Dedifferentiated amniotic fluid mesenchymal stem cell (primary cell): ENCODE measurements around the gene POU2F1.
"Not testable (repeated sequence)": the region's sequence is repeated elsewhere in the genome, so short reads cannot be mapped to it uniquely, and the experiment has no call there.

Experiments
- DNase-seq: peaks from one replicate; pipeline ENCODE4 v3.0.0-alpha.2; 2016; ENCODE audit errors: extremely low spot score

Gene POU2F1

GRCh38 chr1:167314671-167315070 is 94.0 kb downstream of the POU2F1 start:
- no peak for DNase-seq

DNA sequence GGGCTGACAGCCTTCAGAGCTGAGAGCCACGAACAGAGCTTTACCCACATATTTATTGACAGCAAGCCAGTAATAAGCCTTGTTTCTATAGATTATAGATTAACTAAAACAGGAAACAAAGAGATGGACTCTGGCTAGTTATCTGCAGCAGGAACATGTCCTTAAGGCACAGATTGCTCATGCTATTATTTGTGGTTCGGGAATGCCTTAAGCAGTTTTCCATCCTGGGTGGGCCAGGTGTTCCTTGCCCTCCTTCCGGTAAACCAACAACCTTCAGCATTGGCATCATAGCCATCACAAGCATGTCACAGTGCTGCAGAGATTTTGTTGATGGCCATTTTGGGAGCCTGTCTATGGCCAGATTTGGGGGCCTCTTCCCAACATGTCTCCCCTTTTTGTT is 96.8 kb downstream of the POU2F1 start:
- DNase-seq, result no peak

DNA sequence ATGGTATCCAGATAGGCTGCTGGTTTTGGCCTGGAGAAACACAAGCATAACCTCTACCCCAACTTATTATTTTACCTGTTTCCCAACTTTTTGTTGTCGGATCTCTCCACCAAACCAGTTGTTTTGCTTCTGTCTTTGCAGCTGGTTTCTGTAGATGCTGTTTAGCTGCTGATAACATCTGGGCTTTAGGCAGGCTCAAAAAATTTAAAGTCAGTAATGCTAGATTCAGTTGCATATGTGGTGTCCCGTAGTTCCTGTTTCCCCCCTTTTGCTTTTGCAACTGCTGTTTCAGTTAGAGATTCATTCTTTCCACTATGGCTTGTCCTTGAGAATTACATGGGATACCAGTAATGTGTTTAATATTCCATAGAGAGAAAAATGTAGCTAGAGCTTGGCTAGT is 98.5 kb downstream of the POU2F1 start:
- not testable (repeated sequence) for DNase-seq

DNA sequence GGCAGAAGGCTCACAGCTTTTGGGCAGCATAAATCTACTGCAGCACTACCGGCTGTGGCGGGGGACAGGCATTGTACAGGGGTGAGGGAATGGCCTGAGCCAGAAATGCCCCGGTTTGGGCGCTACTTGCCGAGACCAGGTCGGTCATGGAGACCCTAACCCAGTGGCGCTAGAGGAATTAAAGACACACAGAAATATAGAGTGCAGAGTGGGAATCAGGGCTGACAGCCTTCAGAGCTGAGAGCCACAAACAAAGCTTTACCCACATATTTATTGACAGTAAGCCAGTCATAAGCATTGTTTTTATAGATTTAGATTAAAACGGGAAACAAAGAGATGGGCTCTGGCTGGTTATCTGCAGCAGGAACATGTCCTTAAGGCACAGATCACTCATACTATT is 101.8 kb downstream of the POU2F1 start:
- no peak for DNase-seq

- no peak for DNase-seq
These were observed 104.5 kb downstream of the POU2F1 start for GRCh38 chr1:167325151-167325550.

DNA sequence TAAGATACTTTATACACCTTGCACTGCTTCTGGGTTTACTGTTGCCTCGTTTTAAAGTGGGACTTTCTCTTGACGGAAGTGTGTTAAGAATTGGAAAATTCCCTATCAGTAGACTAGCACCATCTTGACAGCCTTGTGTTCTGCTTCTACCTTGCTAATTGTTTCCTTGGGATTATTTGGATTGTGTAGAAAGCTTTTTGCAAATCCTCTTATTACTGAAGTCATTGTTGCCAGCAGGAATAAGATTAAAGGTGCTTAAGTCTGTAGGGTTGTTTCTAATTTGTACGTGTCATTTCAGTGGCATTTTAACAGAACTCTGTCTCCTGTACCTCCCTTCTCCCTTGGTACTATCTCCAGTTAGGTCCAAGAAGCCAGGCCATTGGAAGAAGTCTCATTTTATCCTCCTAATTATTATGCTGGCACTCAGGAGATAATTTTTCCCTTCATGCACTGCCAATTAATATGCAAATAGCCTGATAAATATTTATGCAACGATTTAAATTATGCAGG is 107.7 kb downstream of the POU2F1 start:
- DNase-seq, result no peak

DNA sequence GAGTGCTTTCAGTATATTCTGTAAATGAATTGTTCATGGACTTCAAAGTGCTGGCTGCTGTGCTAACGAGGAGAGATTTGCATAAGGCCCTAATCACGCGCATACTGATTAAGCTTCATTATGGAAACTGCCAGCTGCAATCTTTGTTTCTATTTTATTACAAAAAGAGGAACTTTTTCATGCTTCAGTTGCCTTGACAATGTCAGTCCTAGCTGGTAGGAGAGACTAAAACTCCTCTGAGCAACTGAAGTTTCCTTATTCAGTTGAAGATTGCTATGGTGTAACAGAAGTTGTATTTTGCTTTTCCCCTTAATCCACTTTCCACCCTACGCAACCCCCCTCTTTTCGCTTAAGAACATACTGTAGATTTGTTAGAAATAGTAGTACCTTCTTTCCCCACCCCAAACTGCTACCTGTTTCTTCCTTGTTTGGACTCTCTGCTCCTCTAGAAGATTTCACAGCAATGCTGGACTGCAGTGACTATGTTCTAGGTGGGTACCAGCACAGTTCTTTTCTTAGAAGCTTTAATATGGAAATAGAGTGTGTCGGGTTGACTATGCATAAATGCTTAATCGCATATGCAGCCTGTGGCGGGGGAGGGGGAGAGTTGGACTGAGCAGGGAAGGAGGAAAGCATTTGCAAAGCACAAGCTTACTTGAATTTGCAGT is 108.3 kb downstream of the POU2F1 start:
- DNase-seq, result no peak

DNA sequence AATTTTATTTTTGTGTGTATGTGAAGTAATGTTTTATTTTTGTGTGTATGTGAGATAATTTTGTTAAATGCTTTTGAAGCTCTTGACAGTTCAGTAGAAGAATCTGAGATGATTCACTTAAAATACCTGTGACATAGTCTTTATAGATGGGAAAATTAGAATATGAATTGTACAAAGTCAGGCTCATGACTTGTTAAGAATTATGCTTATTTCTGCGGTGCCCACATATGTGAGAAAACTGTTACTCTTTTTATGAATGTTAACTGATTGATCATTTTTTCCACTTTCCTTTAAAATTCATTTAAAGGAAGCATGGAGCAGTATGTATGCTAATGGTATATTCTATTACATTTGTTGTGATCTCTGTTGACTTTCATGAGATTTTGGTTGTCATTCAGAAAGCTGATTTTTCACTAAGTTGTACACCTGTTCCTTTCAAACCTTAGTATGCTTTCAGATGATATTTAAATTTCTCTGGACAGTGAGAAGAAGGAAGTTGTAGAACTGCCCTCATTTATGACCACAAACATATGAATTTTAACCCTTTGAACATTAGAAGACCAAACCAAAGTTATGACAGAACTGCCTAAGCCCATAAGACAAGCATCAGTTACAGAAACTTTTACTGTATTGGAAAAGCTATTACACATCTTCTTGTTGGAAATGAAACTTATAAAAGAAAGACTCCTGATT is 110.1 kb downstream of the POU2F1 start:
- DNase-seq, result no peak

DNA sequence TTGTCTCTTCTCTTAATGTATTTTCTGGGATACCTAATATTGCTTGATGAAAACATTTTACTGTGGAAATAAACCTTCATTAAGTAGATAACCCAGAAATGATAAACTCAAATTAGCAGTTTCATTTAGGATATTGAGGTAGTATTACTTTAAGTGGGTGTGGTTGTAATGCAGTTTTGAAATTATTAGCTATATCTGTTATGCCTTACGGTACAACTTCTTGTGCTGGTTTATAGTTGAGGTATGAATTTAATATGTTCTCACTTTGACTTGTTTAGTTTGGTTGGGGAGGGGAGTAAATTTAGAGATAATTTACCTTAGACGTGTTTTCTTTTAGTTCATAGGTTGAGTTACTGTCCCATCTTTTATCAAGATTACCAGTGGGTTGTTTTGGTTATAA is 111.0 kb downstream of the POU2F1 start:
- no peak for DNase-seq

GRCh38 chr1:167332503-167332902 is 111.8 kb downstream of the POU2F1 start:
- peak; percentile 26 for DNase-seq

- no peak for DNase-seq
These were observed 112.4 kb downstream of the POU2F1 start for GRCh38 chr1:167333124-167333523.

DNA sequence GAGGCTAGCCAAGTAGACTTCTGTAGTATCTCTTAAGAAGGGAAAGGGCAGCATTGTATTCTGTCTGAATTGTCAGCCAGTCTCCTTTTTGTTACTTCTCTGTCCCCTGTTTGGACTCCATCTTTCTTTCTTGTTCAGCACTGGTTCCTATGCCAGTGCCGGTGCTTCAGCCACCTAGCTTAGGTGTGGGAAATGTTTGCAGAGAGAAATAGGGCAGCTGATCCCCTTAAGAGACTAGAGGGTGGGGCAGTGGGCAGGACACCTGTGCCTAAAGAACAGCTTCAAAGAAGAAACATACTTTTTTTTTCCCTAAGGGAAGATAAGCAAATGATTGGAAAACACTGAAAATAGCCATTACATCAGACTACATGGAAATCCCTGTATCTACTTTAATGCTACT is 113.0 kb downstream of the POU2F1 start:
- no peak for DNase-seq

DNA sequence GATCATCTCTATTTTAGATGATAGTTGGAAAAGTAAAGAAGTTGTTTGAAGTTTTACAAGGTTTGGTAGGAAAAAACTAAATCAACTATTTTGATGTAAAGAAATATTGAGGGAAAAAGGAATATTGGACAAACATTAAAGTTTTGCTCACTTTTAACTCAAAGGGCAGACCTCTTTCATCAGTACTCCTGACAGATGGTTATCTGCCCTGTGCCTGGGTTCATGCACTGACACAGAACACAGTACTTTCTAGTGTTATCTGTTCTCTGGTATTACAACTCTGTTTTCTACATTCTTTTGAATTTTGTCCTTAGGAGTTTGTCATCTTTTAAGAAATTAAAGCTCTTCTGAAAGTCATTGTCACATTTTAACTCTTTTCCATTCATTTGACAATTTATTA is 118.7 kb downstream of the POU2F1 start:
- DNase-seq, result no peak

GRCh38 chr1:167342846-167343245 is 122.2 kb downstream of the POU2F1 start:
- no peak for DNase-seq

DNA sequence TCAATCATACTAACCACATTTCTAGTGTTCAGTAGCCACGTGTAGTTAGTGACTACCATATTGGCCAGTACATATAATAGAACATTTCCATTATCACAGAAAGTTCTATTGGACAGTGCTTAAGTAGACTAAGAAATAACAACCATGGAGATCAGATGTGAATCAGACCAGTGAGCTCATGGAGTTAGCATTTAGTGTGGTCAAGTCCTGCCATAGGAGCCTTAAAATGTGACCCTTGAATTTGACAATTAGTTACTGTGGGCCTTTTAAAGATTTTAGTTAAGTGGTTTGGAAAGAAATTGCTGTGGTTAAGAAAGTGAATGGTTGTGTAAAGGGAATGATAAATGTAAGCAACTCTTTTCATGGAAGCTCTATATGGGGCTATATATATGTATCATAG is 123.4 kb downstream of the POU2F1 start:
- DNase-seq, result no peak

DNA sequence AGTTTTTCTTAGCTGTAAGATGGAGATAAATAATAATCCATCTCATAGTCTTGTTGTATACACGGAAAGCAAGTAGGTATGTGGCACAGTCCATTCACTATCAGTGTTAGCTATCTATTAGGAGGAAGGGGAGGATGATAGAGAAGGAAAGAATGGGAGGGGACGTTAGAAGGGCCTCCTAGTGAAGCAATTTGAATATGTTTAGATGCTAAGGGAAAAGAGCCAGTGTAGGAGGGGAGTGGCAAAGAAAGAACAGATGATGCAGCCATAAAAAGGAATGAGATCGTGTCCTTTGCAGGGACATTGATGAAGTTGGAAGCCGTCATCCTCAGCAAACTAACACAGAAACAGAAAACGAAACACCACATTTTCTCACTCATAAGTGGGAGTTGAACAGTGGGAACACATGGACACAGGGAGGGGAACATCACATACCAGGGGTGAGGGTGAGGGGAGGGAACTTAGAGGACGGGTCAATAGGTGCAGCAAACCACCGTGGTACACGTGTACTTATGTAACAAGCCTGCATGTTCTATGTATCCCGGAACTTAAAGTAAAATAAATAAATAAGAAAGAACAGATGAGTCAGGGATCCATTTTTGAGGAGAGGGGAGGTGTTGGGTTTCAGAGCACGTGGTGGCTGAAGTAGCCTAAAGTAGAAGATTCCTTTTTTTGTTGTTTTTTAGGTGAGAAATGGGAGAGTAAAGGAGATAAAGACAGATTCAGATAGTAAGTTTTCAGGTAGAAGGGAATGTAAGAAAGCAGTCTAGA is 124.1 kb downstream of the POU2F1 start:
- DNase-seq, result no peak

GRCh38 chr1:167345386-167345733 is 124.7 kb downstream of the POU2F1 start:
- no peak for DNase-seq

DNA sequence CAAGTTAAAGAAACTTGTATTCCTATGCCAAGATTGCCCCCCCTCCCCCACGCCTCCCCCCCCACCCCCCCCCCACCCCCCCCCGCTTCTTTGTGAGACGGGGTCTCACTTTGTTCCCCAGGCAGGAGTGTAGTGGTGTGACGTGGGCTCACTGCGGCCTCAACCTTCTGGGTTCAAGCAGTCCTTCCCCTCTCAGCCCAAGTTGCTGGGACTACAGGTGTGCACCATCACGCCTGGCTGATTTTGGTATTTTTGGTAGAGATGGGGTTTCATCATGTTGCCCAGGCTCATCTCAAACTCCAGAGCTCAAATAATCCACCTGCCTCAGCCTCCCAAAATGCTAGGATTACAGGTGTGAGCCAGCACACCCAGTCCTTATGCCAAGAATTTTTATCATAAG is 136.6 kb downstream of the POU2F1 start:
- no peak for DNase-seq

DNA sequence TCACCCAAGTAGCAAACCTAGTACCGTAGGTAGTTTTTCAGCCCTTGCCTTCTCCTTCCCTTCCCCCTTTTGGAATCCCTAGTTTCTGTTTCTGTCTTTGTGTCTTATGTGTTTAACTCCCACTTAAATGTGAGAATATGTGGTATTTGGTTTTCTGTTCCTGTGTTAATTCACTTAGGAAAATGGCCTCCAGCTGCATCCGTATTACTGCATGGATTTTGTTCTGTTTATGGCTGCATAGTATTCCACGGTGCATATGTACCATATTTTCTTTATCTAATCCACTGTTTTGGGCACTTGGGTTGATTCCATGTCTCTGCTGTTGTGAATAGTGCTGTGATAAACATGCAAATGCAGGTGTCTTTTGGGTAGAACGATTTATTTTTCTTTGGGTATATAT is 138.6 kb downstream of the POU2F1 start:
- DNase-seq, result no peak

GRCh38 chr1:167360120-167360519 is 139.4 kb downstream of the POU2F1 start:
- DNase-seq, result no peak

GRCh38 chr1:167362638-167363037 is 142.0 kb downstream of the POU2F1 start:
- DNase-seq, result no peak

GRCh38 chr1:167364826-167365225 is 144.1 kb downstream of the POU2F1 start:
- DNase-seq, result no peak

DNA sequence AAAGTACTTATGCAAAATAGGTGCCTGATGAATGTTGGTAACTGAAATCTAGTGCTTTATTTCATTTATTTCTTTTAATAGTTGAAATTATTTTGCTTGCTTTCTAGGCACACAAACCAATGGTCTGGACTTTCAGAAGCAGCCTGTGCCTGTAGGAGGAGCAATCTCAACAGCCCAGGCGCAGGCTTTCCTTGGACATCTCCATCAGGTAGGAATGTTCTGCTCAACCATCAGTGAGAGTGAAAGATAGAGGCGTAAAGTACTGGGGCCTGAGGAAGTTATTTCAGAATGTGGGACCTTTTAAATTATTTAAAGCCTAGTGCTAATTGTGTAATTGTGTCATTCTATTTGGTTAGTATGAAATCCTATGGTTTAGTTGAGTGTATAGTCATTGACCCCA is 144.7 kb downstream of the POU2F1 start:
- no peak for DNase-seq
